Activated CD4-positive, alpha-beta T cell treated with anti-CD3 and anti-CD28 coated beads for 36 hours (primary cell): ENCODE measurements around the gene FAM163A. TPM values are rescaled to one million over a fixed set of nuclear protein-coding genes. Genes with fewer than 3 reads are reported as not detected.
A peak's percentile ranks its signal among the peaks of the same experiment; 100 is the strongest.
"Not testable (repeated sequence)": the region's sequence is repeated elsewhere in the genome, so short reads cannot be mapped to it uniquely, and the experiment has no call there.

Experiments used
- ATAC-seq: fragments of 200-7000 bp; cut with Tn5 transposase; one replicate; pipeline ENCODE4 v1.10.0; 2021; ENCODE audit warnings: mild to moderate bottlenecking, moderate library complexity
- CTCF ChIA-PET: fragments of 350-600 bp; sonication (Branson Sonifier 250); formaldehyde crosslinking; loops from one replicate; lab custom pipeline; 2021; ENCODE audit warnings: antibody characterized with exemption; lab: Charles Lee
- POLR2A ChIA-PET: fragments of 350-600 bp; sonication (Branson Sonifier 250); formaldehyde crosslinking; loops from one replicate; lab custom pipeline; 2021; ENCODE audit warnings: antibody characterized with exemption, inconsistent platforms; lab: Charles Lee
- DNase-seq: peaks from one replicate; pipeline ENCODE4 v3.0.0-alpha.2; 2020
- H3K27ac Mint-ChIP-seq: one replicate; pipeline ENCODE4 v1.8.0; 2021; ENCODE audit warnings: mixed read lengths
- H3K27me3 Mint-ChIP-seq: one replicate; pipeline ENCODE4 v1.8.0; 2021; ENCODE audit warnings: mixed read lengths
- H3K36me3 Mint-ChIP-seq: one replicate; pipeline ENCODE4 v1.8.0; 2021; ENCODE audit warnings: low read depth, mixed read lengths
- H3K4me1 Mint-ChIP-seq: one replicate; pipeline ENCODE4 v1.8.0; 2021; ENCODE audit warnings: mixed read lengths
- H3K4me3 Mint-ChIP-seq: one replicate; pipeline ENCODE4 v1.8.0; 2021; ENCODE audit warnings: mild to moderate bottlenecking, moderate library complexity, mixed read lengths
- H3K9me3 Mint-ChIP-seq: one replicate; pipeline ENCODE4 v1.8.0; 2021; ENCODE audit warnings: low read depth, mixed read lengths
- intact Hi-C, 2 experiments: fragments of 100-400 bp; cut with DNase I in 1 of 2; cut with micrococcal nuclease in 1 of 2; formaldehyde crosslinking; loops; one replicate each; pipeline versions ENCODE4 v1.14.2 to v1.15.1; 2022 to 2024; cut with DNase I, micrococcal nuclease
- total RNA-seq, 2 experiments: library from RNA; stranded (reverse); gene quantifications; one replicate each; pipeline ENCODE4 v1.2.3, GENCODE V29; 2021

Gene FAM163A
- not detected for total RNA-seq

DNA sequence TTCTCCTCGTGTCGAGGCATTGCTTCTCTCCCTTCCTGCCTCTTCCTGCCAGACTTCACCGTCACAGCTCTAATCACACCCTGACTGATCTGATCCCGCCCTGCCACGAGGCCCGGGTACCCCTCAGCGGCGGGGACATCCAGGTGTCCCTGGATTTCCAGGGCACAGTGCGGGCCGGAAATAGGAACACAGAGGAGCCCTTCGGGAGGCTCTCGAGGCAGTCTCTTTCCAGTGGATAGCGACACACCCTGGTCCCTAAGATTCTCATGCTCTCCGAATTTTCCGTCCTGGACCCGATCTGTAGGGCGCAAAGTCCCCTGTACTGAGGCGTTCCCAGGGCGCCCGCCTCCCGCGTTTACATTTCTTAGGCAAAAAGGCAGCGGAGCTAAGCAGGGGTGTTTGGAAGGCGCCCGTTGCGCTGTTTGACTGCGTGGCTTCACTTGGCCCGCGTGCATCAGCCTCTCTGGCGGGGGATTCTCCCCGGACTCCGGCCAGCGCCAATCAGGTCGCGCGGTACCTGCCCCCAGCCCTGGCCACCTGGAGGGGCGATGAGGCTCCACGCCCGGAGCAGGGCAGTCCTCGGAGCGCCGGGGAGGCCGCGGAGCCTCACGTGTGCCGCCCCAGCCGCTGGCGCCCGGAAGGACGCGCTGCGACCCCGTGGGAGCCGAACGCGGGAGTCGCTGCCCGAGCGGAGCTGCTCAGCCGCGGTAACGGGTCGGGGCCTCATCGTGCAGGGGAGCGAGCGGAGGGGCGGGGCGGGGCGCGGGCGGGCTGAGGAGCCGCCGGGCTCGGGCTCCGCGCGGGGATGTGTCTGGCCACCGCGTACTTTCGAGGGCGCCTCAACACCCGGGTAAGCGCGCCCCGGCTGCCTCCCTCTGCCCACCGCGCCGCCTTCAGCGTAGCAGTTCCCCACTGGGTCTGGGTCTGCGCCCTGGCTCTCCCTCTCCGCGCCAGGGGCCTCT is at the start of gene FAM163A:
TSS of gene FAM163A (plus strand) at position 575 of the 962 bp plus-strand sequence. CDS start 69,807 bp downstream, outside the sequence.
- ATAC-seq (peak; percentile 33), DNase-seq (peak; percentile 39)
- Mint-ChIP-seq H3K27ac (no peak within 1 kb of the TSS), H3K4me3 (peak within 1 kb of the TSS; percentile 23), H3K36me3 (no peaks in the 10 kb centered on the region), H3K9me3 (no peaks in the 10 kb centered on the region), H3K27me3 (peaks cover 55% of the 10 kb centered on the region), H3K4me1 (no peaks in the 10 kb centered on the region)
- intact Hi-C loops: no loop called here
- POLR2A ChIA-PET: interaction anchor here (0.6 kb wide), 1 partner anchor 17 kb away, joined by 3 read pairs; no protein-coding TSS in a partner anchor
- CTCF ChIA-PET: interaction anchor here (0.6 to 1.1 kb wide), 4 partner anchors 12 to 165 kb away, joined by 3 read pairs; no protein-coding TSS in a partner anchor

DNA sequence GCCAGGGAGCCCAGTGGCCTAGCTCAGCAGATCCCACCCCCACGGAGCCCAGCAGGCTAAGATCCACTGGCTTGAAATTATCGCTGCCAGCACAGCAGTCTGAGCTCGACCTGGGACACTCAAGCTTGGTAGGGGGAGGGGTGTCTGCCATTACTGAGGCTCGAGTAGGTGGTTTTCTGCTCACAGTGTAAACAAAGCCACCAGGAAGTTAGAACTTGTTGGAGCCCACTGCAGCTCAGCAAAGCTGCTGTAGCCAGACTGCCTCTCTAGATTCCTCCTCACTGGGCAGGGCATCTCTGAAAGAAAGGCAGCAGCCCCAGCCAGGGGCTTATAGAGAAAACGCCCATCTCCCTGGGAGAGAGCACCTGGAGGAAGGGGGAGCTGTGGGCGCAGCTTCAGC is 48.6 kb upstream of the FAM163A start:
- POLR2A ChIA-PET, ATAC-seq, intact Hi-C loops, H3K4me1 Mint-ChIP-seq, H3K4me3 Mint-ChIP-seq, H3K27ac Mint-ChIP-seq, H3K9me3 Mint-ChIP-seq, DNase-seq, H3K36me3 Mint-ChIP-seq: not testable (repeated sequence)
- CTCF ChIA-PET: interaction anchor here (1.4 kb wide), 1 partner anchor 12 kb away, joined by 6 read pairs; no protein-coding TSS in a partner anchor
- H3K27me3 Mint-ChIP-seq: peaks cover 20% of the 10 kb centered on the region

DNA sequence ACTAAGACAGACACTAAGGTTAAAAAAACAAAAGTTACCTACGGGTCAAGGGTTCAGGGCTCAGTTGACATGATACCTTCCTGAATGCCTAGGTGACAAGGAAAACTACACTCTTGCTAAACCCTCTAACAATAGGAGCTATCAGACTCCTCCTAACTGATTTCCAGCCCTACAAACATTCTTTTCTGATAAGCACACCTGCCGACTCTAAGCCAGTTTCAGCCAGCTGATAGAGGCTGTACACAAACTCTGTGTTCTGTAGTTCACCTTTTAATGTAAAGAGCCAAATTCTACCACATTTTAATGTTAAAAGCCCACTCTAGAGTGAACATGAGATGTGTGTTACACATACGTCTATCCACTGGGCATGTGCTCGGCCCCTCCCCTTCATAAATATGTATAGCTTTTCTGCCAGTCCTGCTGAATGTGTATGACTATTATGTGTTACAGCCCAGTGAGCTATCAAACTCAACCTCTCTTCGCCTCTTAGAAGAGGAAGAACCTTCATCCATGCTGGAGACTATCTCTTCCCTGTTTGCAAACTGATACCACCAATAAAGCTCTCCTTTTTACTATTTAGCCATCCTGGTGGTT is 40.0 kb upstream of the FAM163A start:
- CTCF ChIA-PET: interaction anchor here (1.0 to 12.4 kb wide), 2 partner anchors 29 to 111 kb away, joined by 3 to 619 read pairs; no protein-coding TSS in a partner anchor
- H3K27me3 Mint-ChIP-seq: peaks cover 2% of the 10 kb centered on the region
- no peaks in the 10 kb centered on the region for H3K36me3 Mint-ChIP-seq
- no peak overlapping the region for H3K4me3 Mint-ChIP-seq
- no peak overlapping the region for H3K27ac Mint-ChIP-seq
- intact Hi-C loops: loop anchor here in 1 of 2 experiments (10.0 kb wide), 1 partner anchor 782 kb away; no protein-coding TSS in a partner anchor
- H3K9me3 Mint-ChIP-seq: no peaks in the 10 kb centered on the region
- DNase-seq: no peak
- ATAC-seq: no peak
- peaks cover 2% of the 10 kb centered on the region for H3K4me1 Mint-ChIP-seq
- POLR2A ChIA-PET: no interaction called here

DNA sequence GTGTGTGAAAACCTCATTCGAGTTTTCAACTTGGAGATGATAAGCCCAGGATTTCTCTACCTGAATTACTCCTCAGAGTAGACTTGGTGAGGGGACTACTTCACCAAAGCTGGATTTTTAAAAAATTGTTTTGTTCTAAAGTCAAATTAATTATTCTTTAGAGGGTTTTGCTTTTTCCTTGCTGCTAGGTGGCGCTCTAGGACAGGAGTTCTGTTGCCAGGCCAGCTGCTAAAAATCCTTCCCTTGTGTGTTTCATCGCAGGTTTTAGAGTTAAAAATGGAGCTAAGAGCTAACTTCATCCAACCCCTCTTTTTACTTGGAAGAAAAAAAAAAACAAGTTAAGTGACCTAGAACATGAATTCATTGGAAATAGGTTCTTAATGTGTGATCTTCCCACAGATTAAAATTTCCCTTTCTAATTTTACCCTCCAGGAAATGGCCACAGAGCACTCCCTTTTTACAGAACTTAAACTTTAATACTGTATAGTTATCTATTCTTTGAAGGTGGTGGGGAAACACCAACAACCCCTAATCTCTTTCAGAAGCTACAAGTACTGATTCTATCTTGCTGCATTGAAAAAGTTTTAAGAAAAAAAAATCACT is 36.7 kb upstream of the FAM163A start:
- Mint-ChIP-seq H3K27ac (peak overlapping the region; percentile 38), H3K4me1 (peaks cover 17% of the 10 kb centered on the region), H3K4me3 (no peak overlapping the region), H3K9me3 (no peaks in the 10 kb centered on the region), H3K36me3 (no peaks in the 10 kb centered on the region), H3K27me3 (no peaks in the 10 kb centered on the region)
- ChIA-PET POLR2A (interaction anchor here (0.8 to 1.3 kb wide), 2 partner anchors 103 to 108 kb away, joined by 3 to 6 read pairs; no protein-coding TSS in a partner anchor), CTCF (interaction anchor here (0.5 to 12.4 kb wide), 49 partner anchors 9 to 520 kb away, joined by 3 to 619 read pairs (median 4); no protein-coding TSS in a partner anchor)
- ATAC-seq (peak; percentile 55), DNase-seq (peak; percentile 79)
- intact Hi-C loops: loop anchor here (1.0 to 10.0 kb wide), 6 partner anchors 103 to 778 kb away; no protein-coding TSS in a partner anchor

DNA sequence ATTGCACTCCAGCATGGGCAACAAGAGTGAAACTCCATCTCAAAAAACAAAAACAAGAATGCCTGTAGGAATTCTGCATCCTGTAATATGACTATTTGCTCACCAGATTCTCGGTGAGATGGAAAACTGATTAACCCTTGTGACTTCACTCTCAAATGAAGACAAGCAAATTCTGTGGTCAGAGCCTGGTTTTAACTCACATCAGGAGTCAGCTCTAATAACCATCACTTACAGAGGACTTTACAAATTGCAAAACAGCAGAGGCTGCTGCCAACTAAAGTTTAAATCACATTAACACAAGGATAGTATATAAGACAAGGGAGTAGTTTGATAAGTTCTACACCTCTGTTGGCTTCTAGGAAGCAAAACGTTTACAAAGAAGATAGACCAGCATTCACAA is 35.7 kb upstream of the FAM163A start:
- Mint-ChIP-seq H3K9me3 (no peaks in the 10 kb centered on the region), H3K27ac (no peak overlapping the region), H3K4me1 (peaks cover 17% of the 10 kb centered on the region), H3K4me3 (no peak overlapping the region), H3K27me3 (peaks cover 3% of the 10 kb centered on the region), H3K36me3 (no peaks in the 10 kb centered on the region)
- CTCF ChIA-PET: interaction anchor here (1.4 to 12.4 kb wide), 4 partner anchors 15 to 106 kb away, joined by 4 to 619 read pairs (median 8); no protein-coding TSS in a partner anchor
- no peak for DNase-seq
- POLR2A ChIA-PET: no interaction called here
- intact Hi-C loops: loop anchor here (5.0 to 10.0 kb wide), 2 partner anchors 470 to 777 kb away; no protein-coding TSS in a partner anchor
- no peak for ATAC-seq

DNA sequence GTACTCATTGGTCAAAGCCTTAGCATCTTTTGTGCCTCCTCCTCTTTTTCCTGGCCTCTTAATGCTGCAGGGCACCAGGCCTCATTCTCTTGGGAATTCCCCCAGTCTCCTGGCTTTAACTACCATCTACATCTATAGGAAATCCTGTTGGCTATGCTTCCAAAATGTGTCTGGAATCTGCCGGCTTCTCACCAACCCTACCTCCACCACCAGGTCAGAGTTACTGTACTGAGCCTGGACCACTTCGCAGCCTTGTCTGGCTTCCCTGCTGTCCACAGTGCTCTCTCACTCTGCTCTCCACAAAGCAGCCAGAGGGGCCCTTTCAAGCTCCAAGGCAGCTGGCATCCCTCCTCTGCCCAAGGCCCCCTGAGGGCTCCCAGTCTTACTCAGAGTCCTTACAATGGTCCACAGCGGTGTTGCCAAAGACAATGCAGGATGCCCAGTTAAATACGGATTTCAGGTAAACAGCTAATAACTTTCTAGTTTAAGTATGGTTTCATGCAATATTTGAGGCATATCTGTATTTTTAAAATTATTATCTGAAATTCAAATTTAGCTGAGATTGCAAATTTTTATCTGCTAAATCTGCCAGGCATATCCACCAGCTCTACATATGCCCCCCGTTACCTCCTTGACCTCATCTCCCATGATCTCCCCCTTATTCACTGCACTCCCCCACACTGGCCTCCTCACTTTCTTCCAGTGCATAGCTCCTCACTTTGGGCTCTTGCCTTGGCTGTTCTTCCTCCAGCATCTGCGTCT is 34.5 kb upstream of the FAM163A start:
- no peak for ATAC-seq
- Mint-ChIP-seq H3K9me3 (peaks cover 7% of the 10 kb centered on the region), H3K27ac (no peak overlapping the region), H3K36me3 (no peaks in the 10 kb centered on the region), H3K4me1 (peaks cover 17% of the 10 kb centered on the region), H3K27me3 (peaks cover 3% of the 10 kb centered on the region), H3K4me3 (no peak overlapping the region)
- CTCF ChIA-PET: interaction anchor here (0.6 to 12.4 kb wide), 6 partner anchors 14 to 470 kb away, joined by 3 to 619 read pairs (median 4); no protein-coding TSS in a partner anchor
- intact Hi-C loops: loop anchor here (5.0 to 10.0 kb wide), 2 partner anchors 469 to 776 kb away; no protein-coding TSS in a partner anchor
- no peak for DNase-seq
- POLR2A ChIA-PET: no interaction called here

DNA sequence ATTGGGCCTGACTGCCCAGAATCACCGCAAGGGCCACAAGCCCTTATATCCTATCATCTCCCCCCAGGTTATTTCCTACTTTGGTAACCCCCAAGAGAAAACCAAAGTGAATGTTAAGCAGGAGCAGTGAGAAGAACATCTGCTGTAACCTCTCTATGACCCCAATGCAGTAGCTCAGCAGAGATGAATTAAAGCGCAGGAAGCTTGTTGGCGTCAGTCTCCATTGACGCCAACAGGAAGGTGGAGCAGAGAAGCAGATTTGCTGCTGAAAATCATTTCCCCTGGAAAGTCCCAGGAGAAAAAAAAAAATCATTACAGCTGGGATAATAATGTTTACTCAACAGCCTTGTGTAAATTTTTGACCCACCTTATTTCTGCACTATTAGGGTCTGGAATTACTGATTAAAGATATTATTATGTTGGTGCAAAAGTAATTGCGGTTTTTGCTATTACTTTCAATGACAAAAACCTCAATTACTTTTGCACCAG is 33.2 kb upstream of the FAM163A start:
- no peak overlapping the region for H3K27ac Mint-ChIP-seq
- H3K36me3 Mint-ChIP-seq: no peaks in the 10 kb centered on the region
- DNase-seq (peak; percentile 30), ATAC-seq (peak; percentile 82)
- POLR2A ChIA-PET: no interaction called here
- peaks cover 3% of the 10 kb centered on the region for H3K27me3 Mint-ChIP-seq
- H3K9me3 Mint-ChIP-seq: peaks cover 16% of the 10 kb centered on the region
- no peak overlapping the region for H3K4me3 Mint-ChIP-seq
- CTCF ChIA-PET: interaction anchor here (0.6 to 12.4 kb wide), 11 partner anchors 8 to 469 kb away, joined by 3 to 619 read pairs (median 4); no protein-coding TSS in a partner anchor
- peaks cover 17% of the 10 kb centered on the region for H3K4me1 Mint-ChIP-seq
- intact Hi-C loops: loop anchor here (5.0 to 10.0 kb wide), 2 partner anchors 467 to 775 kb away; no protein-coding TSS in a partner anchor

DNA sequence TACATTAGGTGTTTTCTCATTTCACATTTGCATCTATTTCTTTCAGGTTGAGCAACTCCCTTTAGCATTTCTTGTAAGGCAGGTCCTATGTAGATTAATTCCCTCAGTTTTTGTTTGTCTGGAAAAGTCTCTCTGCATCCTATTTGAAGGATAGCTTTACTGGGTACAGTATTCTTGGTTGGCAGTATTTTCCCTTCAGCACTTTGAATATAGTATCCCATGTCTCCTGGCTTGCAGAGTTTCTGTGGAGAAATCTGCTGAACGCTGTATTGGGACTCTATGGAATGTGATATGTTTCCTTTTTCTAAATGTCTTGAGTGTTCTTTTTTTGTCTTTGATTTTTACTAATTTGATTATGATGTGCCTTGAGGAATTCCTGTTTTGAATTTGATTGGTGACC is 28.9 kb upstream of the FAM163A start:
- H3K4me1 Mint-ChIP-seq: peaks cover 12% of the 10 kb centered on the region
- no peak for DNase-seq
- H3K36me3 Mint-ChIP-seq: peaks cover 4% of the 10 kb centered on the region
- peaks cover 5% of the 10 kb centered on the region for H3K27me3 Mint-ChIP-seq
- intact Hi-C loops: no loop called here
- POLR2A ChIA-PET: no interaction called here
- H3K9me3 Mint-ChIP-seq: peaks cover 47% of the 10 kb centered on the region
- no peak overlapping the region for H3K27ac Mint-ChIP-seq
- no peak for ATAC-seq
- CTCF ChIA-PET: interaction anchor here (1.2 to 2.1 kb wide), 2 partner anchors 100 to 104 kb away, joined by 3 to 9 read pairs; no protein-coding TSS in a partner anchor
- H3K4me3 Mint-ChIP-seq: no peak overlapping the region

DNA sequence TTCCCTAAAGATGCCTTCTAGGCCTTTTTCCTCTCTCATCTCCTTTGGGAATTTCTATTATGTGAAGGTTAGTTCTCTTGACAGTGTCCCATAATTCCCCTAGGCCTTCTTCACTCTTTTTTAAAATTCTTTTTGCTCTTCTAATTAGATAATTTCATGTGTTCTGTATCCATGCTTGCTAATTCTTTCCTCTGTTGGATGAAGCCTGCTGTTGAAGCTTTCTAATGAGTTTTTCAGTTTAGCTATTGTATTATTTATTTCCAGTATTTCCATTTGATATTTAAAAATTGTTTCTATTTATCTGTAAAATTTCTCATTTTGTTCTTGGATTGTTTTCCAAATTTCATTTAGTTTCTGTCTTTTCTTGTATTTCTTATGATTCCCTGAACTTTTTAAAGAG is 28.5 kb upstream of the FAM163A start:
- peaks cover 5% of the 10 kb centered on the region for H3K27me3 Mint-ChIP-seq
- ATAC-seq (no peak), DNase-seq (no peak)
- no peak overlapping the region for H3K4me3 Mint-ChIP-seq
- ChIA-PET CTCF (interaction anchor here (1.4 to 2.1 kb wide), 2 partner anchors 8 to 100 kb away, joined by 5 to 9 read pairs; no protein-coding TSS in a partner anchor), POLR2A (no interaction called here)
- intact Hi-C loops: no loop called here
- peaks cover 4% of the 10 kb centered on the region for H3K36me3 Mint-ChIP-seq
- H3K4me1 Mint-ChIP-seq: peaks cover 7% of the 10 kb centered on the region
- H3K9me3 Mint-ChIP-seq: peaks cover 47% of the 10 kb centered on the region
- H3K27ac Mint-ChIP-seq: no peak overlapping the region

DNA sequence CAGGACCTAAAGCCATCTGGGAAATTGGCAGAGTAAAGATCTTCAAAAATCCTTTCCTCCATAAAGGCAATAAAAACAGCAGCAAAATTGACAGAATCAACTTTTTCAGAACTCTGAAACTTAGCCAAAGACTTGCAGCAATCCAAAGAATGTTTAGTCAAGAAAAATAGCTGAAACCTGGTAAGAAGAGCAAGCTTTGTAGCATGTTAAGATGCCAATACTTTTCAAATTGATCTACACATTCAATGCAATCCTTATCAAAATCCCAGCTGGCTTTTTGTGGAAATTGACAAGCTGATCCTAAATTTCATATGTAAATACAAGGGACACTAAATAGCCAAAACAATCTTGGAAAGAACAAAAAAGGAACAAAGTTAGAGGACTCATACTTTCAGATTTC is 23.8 kb upstream of the FAM163A start:
- H3K27me3 Mint-ChIP-seq: peaks cover 2% of the 10 kb centered on the region
- H3K9me3 Mint-ChIP-seq: peaks cover 39% of the 10 kb centered on the region
- intact Hi-C loops: no loop called here
- CTCF ChIA-PET: interaction anchor here (0.7 to 3.5 kb wide), 3 partner anchors 13 to 91 kb away, joined by 3 to 13 read pairs (median 9); no protein-coding TSS in a partner anchor
- H3K4me1 Mint-ChIP-seq: no peaks in the 10 kb centered on the region
- ATAC-seq: no peak
- no peak overlapping the region for H3K4me3 Mint-ChIP-seq
- POLR2A ChIA-PET: no interaction called here
- H3K27ac Mint-ChIP-seq: no peak overlapping the region
- no peak for DNase-seq
- H3K36me3 Mint-ChIP-seq: peaks cover 4% of the 10 kb centered on the region
